ENCODE data around the gene PCNX1.

PCNX1 gene

DNA sequence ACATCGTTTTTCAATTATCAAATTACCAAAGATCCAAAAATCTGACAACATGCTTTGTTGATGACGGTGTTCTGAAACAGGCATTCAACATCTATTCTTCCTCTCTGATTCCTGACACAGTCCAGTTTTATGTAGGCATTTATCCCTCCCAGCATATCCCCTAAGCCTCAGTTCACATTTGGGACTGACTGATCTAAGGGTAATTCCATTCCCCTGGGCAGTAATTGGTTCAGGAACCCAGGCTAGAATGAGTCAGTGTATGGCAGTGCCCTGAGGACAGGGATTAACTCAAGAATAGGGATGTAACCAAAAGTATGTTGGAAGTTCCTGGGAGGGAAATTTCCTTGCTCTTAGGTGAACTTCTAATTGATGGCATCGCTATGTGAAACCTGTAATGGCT, 10.3 kb upstream of the PCNX1 start:
- H3K4me1 ChIP-seq (ENCODE audit: insufficient read depth, low read length, poor library complexity, severe bottlenecking), result peaks cover 26% of the 10 kb centered on the region
- H3K9ac ChIP-seq (ENCODE audit: low read depth, low read length, poor library complexity, severe bottlenecking), result no peak overlapping the region
- H3K4me3 ChIP-seq (ENCODE audit: low read length, poor library complexity, severe bottlenecking), result no peak overlapping the region
- H2AFZ ChIP-seq (ENCODE audit: low read length), result no peak overlapping the region
- no peak overlapping the region for H3K4me2 ChIP-seq (ENCODE audit: low read depth, low read length, poor library complexity, severe bottlenecking)
- no peaks in the 10 kb centered on the region for H3K9me2 ChIP-seq (replicated peaks; ENCODE audit: low read depth, low read length)
- no peaks in the 10 kb centered on the region for H3F3A ChIP-seq (ENCODE audit: low read depth)
- H3K9me3 ChIP-seq (ENCODE audit: insufficient read depth, low read depth, low read length), result no peaks in the 10 kb centered on the region
- no peaks in the 10 kb centered on the region for H3K27me3 ChIP-seq (ENCODE audit: insufficient read depth, low read length, poor library complexity, severe bottlenecking)
- H3K79me2 ChIP-seq (ENCODE audit: insufficient read depth, low read length), result no peaks in the 10 kb centered on the region
- TF ChIP-seq CTCF (conservative IDR thresholded peaks at IDR 0.05; ENCODE audit: low read length) (no peak), EZH2phosphoT487 (IDR thresholded peaks at IDR 0.05; ENCODE audit: borderline replicate concordance) (no peak)
- no peaks in the 10 kb centered on the region for H3K36me3 ChIP-seq (ENCODE audit: insufficient read depth, low read length)
- H4K20me1 ChIP-seq (ENCODE audit: insufficient read depth, low read length, poor library complexity, severe bottlenecking), result no peaks in the 10 kb centered on the region

DNA sequence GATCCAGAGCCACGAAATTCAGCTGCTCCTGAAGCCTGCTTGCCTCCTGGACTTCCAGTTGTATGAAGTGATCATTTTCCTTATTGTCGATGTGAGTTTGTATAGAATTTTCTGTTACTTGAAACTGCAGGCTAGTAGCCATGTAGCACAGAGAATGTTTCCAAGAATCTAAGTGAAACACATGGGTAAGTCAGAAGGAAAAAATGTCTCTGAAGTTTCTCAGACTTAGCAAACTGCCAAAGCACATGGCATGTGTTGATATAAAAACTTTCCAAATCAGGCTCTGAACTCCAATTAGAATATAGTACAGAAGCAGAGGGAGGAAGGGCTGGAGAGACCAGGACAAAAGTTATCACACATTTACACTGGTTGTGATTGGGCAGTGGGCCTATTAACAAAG, 9.8 kb upstream of the PCNX1 start:
- Histone ChIP-seq H3K9me2 (replicated peaks; ENCODE audit: low read depth, low read length) (no peaks in the 10 kb centered on the region), H3K4me1 (ENCODE audit: insufficient read depth, low read length, poor library complexity, severe bottlenecking) (peaks cover 26% of the 10 kb centered on the region), H3K36me3 (ENCODE audit: insufficient read depth, low read length) (no peaks in the 10 kb centered on the region), H2AFZ (ENCODE audit: low read length) (0 out of 2 replicates have a peak overlapping the region, but pooled peaks have one; percentile 29), H3K9me3 (ENCODE audit: insufficient read depth, low read depth, low read length) (no peaks in the 10 kb centered on the region), H3K4me3 (ENCODE audit: low read length, poor library complexity, severe bottlenecking) (no peak overlapping the region), H3K4me2 (ENCODE audit: low read depth, low read length, poor library complexity, severe bottlenecking) (no peak overlapping the region), H3K27me3 (ENCODE audit: insufficient read depth, low read length, poor library complexity, severe bottlenecking) (no peaks in the 10 kb centered on the region), H4K20me1 (ENCODE audit: insufficient read depth, low read length, poor library complexity, severe bottlenecking) (no peaks in the 10 kb centered on the region), H3F3A (ENCODE audit: low read depth) (no peaks in the 10 kb centered on the region), H3K9ac (ENCODE audit: low read depth, low read length, poor library complexity, severe bottlenecking) (no peak overlapping the region), H3K79me2 (ENCODE audit: insufficient read depth, low read length) (no peaks in the 10 kb centered on the region)
- TF ChIP-seq CTCF (conservative IDR thresholded peaks at IDR 0.05; ENCODE audit: low read length) (no peak), EZH2phosphoT487 (IDR thresholded peaks at IDR 0.05; ENCODE audit: borderline replicate concordance) (no peak)

- H3F3A ChIP-seq (ENCODE audit: low read depth), result no peaks in the 10 kb centered on the region
- no peak for TF ChIP-seq EZH2phosphoT487 (IDR thresholded peaks at IDR 0.05; ENCODE audit: borderline replicate concordance)
- TF ChIP-seq CTCF (conservative IDR thresholded peaks at IDR 0.05; ENCODE audit: low read length), result no peak
- no peaks in the 10 kb centered on the region for H3K79me2 ChIP-seq (ENCODE audit: insufficient read depth, low read length)
- peak overlapping the region; percentile 41 for H2AFZ ChIP-seq (ENCODE audit: low read length)
- H3K9me3 ChIP-seq (ENCODE audit: insufficient read depth, low read depth, low read length), result no peaks in the 10 kb centered on the region
- H3K36me3 ChIP-seq (ENCODE audit: insufficient read depth, low read length), result no peaks in the 10 kb centered on the region
- H3K4me2 ChIP-seq (ENCODE audit: low read depth, low read length, poor library complexity, severe bottlenecking), result no peak overlapping the region
- H3K4me3 ChIP-seq (ENCODE audit: low read length, poor library complexity, severe bottlenecking), result no peak overlapping the region
- H4K20me1 ChIP-seq (ENCODE audit: insufficient read depth, low read length, poor library complexity, severe bottlenecking), result no peaks in the 10 kb centered on the region
- H3K9me2 ChIP-seq (replicated peaks; ENCODE audit: low read depth, low read length), result no peaks in the 10 kb centered on the region
- H3K9ac ChIP-seq (ENCODE audit: low read depth, low read length, poor library complexity, severe bottlenecking), result no peak overlapping the region
- H3K4me1 ChIP-seq (ENCODE audit: insufficient read depth, low read length, poor library complexity, severe bottlenecking), result peaks cover 20% of the 10 kb centered on the region
- H3K27me3 ChIP-seq (ENCODE audit: insufficient read depth, low read length, poor library complexity, severe bottlenecking), result no peaks in the 10 kb centered on the region
These were observed 9.0 kb upstream of the PCNX1 start for GRCh38 chr14:70898111-70898745.

Measured in Loucy (cell line).